A549 treated with AZD9567 at 1 μM for 4 hours (cell line): ENCODE results near the gene TMEM54. TPM values are rescaled to one million over a fixed set of nuclear protein-coding genes. Genes with fewer than 3 reads are reported as not detected.

Experiments used
- total RNA-seq: library from RNA; stranded (reverse); fragments of 200-300 nt; extraction: Qiagen RNA extraction; gene quantifications from 5 replicates; pipeline ENCODE4 v1.2.3, GENCODE V29; 2022; ENCODE audit not compliant: insufficient read depth

The TMEM54 gene
- total RNA-seq: 39.4 to 44.1 TPM (median 42.1 TPM) in 5 replicates

GRCh38 chr1:32900956-32901822, at the start of gene TMEM54:
TSS of gene TMEM54 (minus strand) at chr1:32901389. CDS start at chr1:32901238, 151 bp downstream.

GRCh38 chr1:32886004-32886827, 15.0 kb downstream of the TMEM54 start, which contains the start of gene HPCA:
TSS of gene HPCA (plus strand) at chr1:32886491. CDS start at chr1:32888899, 2,408 bp downstream.

GRCh38 chr1:32870615-32871363, 30.4 kb downstream of the TMEM54 start, which contains the start of gene FNDC5:
TSS of gene FNDC5 (minus strand) at chr1:32870912.

Other genes with a start within 250 kb of the TMEM54 start
- 9.1 to 13.2 TPM (median 10.7 TPM) in 5 replicates for gene SYNC, start 198.6 kb downstream of the TMEM54 start, total RNA-seq
- gene YARS1, start 84.0 kb downstream of the TMEM54 start, total RNA-seq: 60.4 to 71.6 TPM (median 67.8 TPM) in 5 replicates
- gene S100PBP, start 83.7 kb downstream of the TMEM54 start, total RNA-seq: 13.6 to 16.3 TPM (median 14.9 TPM) in 5 replicates
- gene FNDC5, start 30.5 kb downstream of the TMEM54 start, total RNA-seq: 0.23 to 0.45 TPM (median 0.28 TPM) in 4 of 5 replicates, not detected in the other
- gene HPCA, start 14.9 kb downstream of the TMEM54 start, total RNA-seq: 0.23 to 0.72 TPM (median 0.44 TPM) in 4 of 5 replicates, not detected in the other
- 19.2 to 21.2 TPM (median 20.4 TPM) in 5 replicates for gene RNF19B, start 63.4 kb upstream of the TMEM54 start, total RNA-seq
- gene AK2, start 135.5 kb upstream of the TMEM54 start, total RNA-seq: 141 to 157 TPM (median 151 TPM) in 5 replicates
- 1.1 to 1.4 TPM (median 1.2 TPM) in 4 of 5 replicates, not detected in the other for gene AZIN2, start 179.8 kb upstream of the TMEM54 start, total RNA-seq